ENCODE results near the gene FSTL4. TPM values are rescaled to one million over a fixed set of nuclear protein-coding genes. Genes with fewer than 3 reads are reported as not detected.

Gene FSTL4
- total RNA-seq, 2 donors from 2014 or later = 0.32 to 0.89 TPM

- H3K27ac ChIP-seq = no peak overlapping the region
- DNase-seq = no peak
- H3K9ac ChIP-seq (ENCODE audit: low read depth in 2 of 2, low read length in 2 of 2) = no peak overlapping the region
- no peaks in the 10 kb centered on the region for H3K27me3 ChIP-seq
- H3K4me3 ChIP-seq = no peak overlapping the region
- no peaks in the 10 kb centered on the region for H3K36me3 ChIP-seq
- TF ChIP-seq CTCF (IDR thresholded peaks at IDR 0.05) = no peak
- intact Hi-C loops (cut with DNase I) = no loop called here
- H3K4me1 ChIP-seq = no peaks in the 10 kb centered on the region
- H3K9me3 ChIP-seq = no peaks in the 10 kb centered on the region
Measured at GRCh38 chr5:133367071-133367786, 245.1 kb downstream of the FSTL4 start.

- H3K9me3 ChIP-seq = no peaks in the 10 kb centered on the region
- intact Hi-C loops (cut with DNase I) = no loop called here
- no peak overlapping the region for H3K9ac ChIP-seq (ENCODE audit: low read depth in 2 of 2, low read length in 2 of 2)
- H3K4me3 ChIP-seq = no peak overlapping the region
- H3K27ac ChIP-seq = no peak overlapping the region
- no peak for DNase-seq
- no peaks in the 10 kb centered on the region for H3K36me3 ChIP-seq
- no peaks in the 10 kb centered on the region for H3K4me1 ChIP-seq
- H3K27me3 ChIP-seq = no peaks in the 10 kb centered on the region
- no peak for TF ChIP-seq CTCF (IDR thresholded peaks at IDR 0.05)
Measured at GRCh38 chr5:133366438-133366837, 245.9 kb downstream of the FSTL4 start.

GRCh38 chr5:133365738-133366137 is 246.6 kb downstream of the FSTL4 start:
- intact Hi-C loops (cut with DNase I) = no loop called here
- TF ChIP-seq CTCF (IDR thresholded peaks at IDR 0.05) = no peak

GRCh38 chr5:133364936-133365707 is 247.2 kb downstream of the FSTL4 start:
- TF ChIP-seq CTCF (IDR thresholded peaks at IDR 0.05) = no peak
- no peaks in the 10 kb centered on the region for H3K9me3 ChIP-seq
- no peak for DNase-seq
- H3K4me3 ChIP-seq = no peak overlapping the region
- H3K36me3 ChIP-seq = no peaks in the 10 kb centered on the region
- no peaks in the 10 kb centered on the region for H3K4me1 ChIP-seq
- intact Hi-C loops (cut with DNase I) = no loop called here
- no peaks in the 10 kb centered on the region for H3K27me3 ChIP-seq
- no peak overlapping the region for H3K27ac ChIP-seq
- H3K9ac ChIP-seq (ENCODE audit: low read depth in 2 of 2, low read length in 2 of 2) = no peak overlapping the region

More at GRCh38 chr5:133365738-133366137, 246.6 kb downstream of the FSTL4 start:
- Histone ChIP-seq H3K4me1 (no peaks in the 10 kb centered on the region), H3K9ac (ENCODE audit: low read depth in 2 of 2, low read length in 2 of 2) (no peak overlapping the region), H3K4me3 (no peak overlapping the region), H3K9me3 (no peaks in the 10 kb centered on the region), H3K36me3 (no peaks in the 10 kb centered on the region), H3K27me3 (no peaks in the 10 kb centered on the region), H3K27ac (no peak overlapping the region)
- DNase-seq = no peak

GRCh38 chr5:133363807-133364587 is 248.3 kb downstream of the FSTL4 start:
- no peak for TF ChIP-seq CTCF (IDR thresholded peaks at IDR 0.05)
- DNase-seq = no peak
- Histone ChIP-seq H3K9ac (ENCODE audit: low read depth in 2 of 2, low read length in 2 of 2) (no peak overlapping the region), H3K4me3 (no peak overlapping the region), H3K27me3 (no peaks in the 10 kb centered on the region), H3K27ac (no peak overlapping the region), H3K9me3 (no peaks in the 10 kb centered on the region), H3K4me1 (no peaks in the 10 kb centered on the region), H3K36me3 (no peaks in the 10 kb centered on the region)
- intact Hi-C loops (cut with DNase I) = no loop called here

Data from colonic mucosa (tissue), 4 donors.